Stimulated activated memory B cell treated with anti-CD40 and anti-IgM and Interleukin-4, amounts not matched to agents 10 μg/mL and 1 μg/mL and 100 μg/mL, for 72 hours (primary cell): Measurements from ENCODE around the gene OSBPL1A.
"Not testable (repeated sequence)": the region's sequence is repeated elsewhere in the genome, so short reads cannot be mapped to it uniquely, and the experiment has no call there.

Experiments
- ATAC-seq: fragments of 150-1000 bp; cut with Tn5 transposase; 2 replicates; pipeline ENCODE4 v1.10.0; 2021
- H3K27ac Mint-ChIP-seq: one replicate; pipeline ENCODE4 v1.8.0; 2022; ENCODE audit warnings: mild to moderate bottlenecking, mixed read lengths
- H3K27me3 Mint-ChIP-seq: one replicate; pipeline ENCODE4 v1.8.0; 2022; ENCODE audit warnings: mixed read lengths
- H3K36me3 Mint-ChIP-seq: one replicate; pipeline ENCODE4 v1.8.0; 2022; ENCODE audit warnings: mixed read lengths
- H3K4me1 Mint-ChIP-seq: one replicate; pipeline ENCODE4 v1.8.0; 2022; ENCODE audit warnings: mixed read lengths
- H3K4me3 Mint-ChIP-seq: one replicate; pipeline ENCODE4 v1.8.0; 2022; ENCODE audit warnings: mild to moderate bottlenecking, moderate library complexity, mixed read lengths
- H3K9me3 Mint-ChIP-seq: one replicate; pipeline ENCODE4 v1.8.0; 2022; ENCODE audit warnings: mixed read lengths

The OSBPL1A gene

GRCh38 chr18:24376531-24376930 lies 21.1 kb downstream of the OSBPL1A start:
- H3K4me3 Mint-ChIP-seq, H3K4me1 Mint-ChIP-seq, ATAC-seq, H3K36me3 Mint-ChIP-seq, H3K27ac Mint-ChIP-seq, H3K9me3 Mint-ChIP-seq: not testable (repeated sequence)
- H3K27me3 Mint-ChIP-seq = peaks cover 33% of the 10 kb centered on the region

GRCh38 chr18:24373328-24373727 lies 24.3 kb downstream of the OSBPL1A start:
- ATAC-seq = no peak
- H3K4me1 Mint-ChIP-seq = peaks cover 5% of the 10 kb centered on the region
- peaks cover 28% of the 10 kb centered on the region for H3K27me3 Mint-ChIP-seq
- H3K4me3 Mint-ChIP-seq = no peak overlapping the region
- H3K9me3 Mint-ChIP-seq = no peaks in the 10 kb centered on the region
- H3K27ac Mint-ChIP-seq = no peak overlapping the region
- no peaks in the 10 kb centered on the region for H3K36me3 Mint-ChIP-seq

- Mint-ChIP-seq H3K27ac (no peak overlapping the region), H3K4me3 (no peak overlapping the region), H3K4me1 (peaks cover 5% of the 10 kb centered on the region), H3K9me3 (no peaks in the 10 kb centered on the region), H3K27me3 (peaks cover 28% of the 10 kb centered on the region), H3K36me3 (no peaks in the 10 kb centered on the region)
- no peak for ATAC-seq
Measured at GRCh38 chr18:24372279-24372872, 25.2 kb downstream of the OSBPL1A start.

- Mint-ChIP-seq H3K4me3 (no peak overlapping the region), H3K9me3 (no peaks in the 10 kb centered on the region), H3K27me3 (peaks cover 28% of the 10 kb centered on the region), H3K36me3 (no peaks in the 10 kb centered on the region), H3K4me1 (peaks cover 5% of the 10 kb centered on the region), H3K27ac (no peak overlapping the region)
- no peak for ATAC-seq
Measured at GRCh38 chr18:24370120-24370519, 27.5 kb downstream of the OSBPL1A start.

- Mint-ChIP-seq H3K27me3 (peaks cover 28% of the 10 kb centered on the region), H3K27ac (no peak overlapping the region), H3K4me3 (no peak overlapping the region), H3K4me1 (peaks cover 5% of the 10 kb centered on the region), H3K36me3 (no peaks in the 10 kb centered on the region), H3K9me3 (no peaks in the 10 kb centered on the region)
- ATAC-seq = no peak
Measured at GRCh38 chr18:24369426-24369825, 28.2 kb downstream of the OSBPL1A start.

- Mint-ChIP-seq H3K4me1 (peaks cover 5% of the 10 kb centered on the region), H3K4me3 (no peak overlapping the region), H3K27me3 (peaks cover 32% of the 10 kb centered on the region), H3K9me3 (no peaks in the 10 kb centered on the region), H3K27ac (no peak overlapping the region), H3K36me3 (no peaks in the 10 kb centered on the region)
- ATAC-seq = peak; percentile 46
Measured at GRCh38 chr18:24368749-24369148, 28.9 kb downstream of the OSBPL1A start.

- no peaks in the 10 kb centered on the region for H3K36me3 Mint-ChIP-seq
- no peak for ATAC-seq
- H3K27me3 Mint-ChIP-seq = peaks cover 23% of the 10 kb centered on the region
- no peak overlapping the region for H3K27ac Mint-ChIP-seq
- no peaks in the 10 kb centered on the region for H3K4me1 Mint-ChIP-seq
- H3K9me3 Mint-ChIP-seq = no peaks in the 10 kb centered on the region
- no peak overlapping the region for H3K4me3 Mint-ChIP-seq
Measured at GRCh38 chr18:24366328-24366727, 31.3 kb downstream of the OSBPL1A start.

GRCh38 chr18:24364177-24364576 lies 33.4 kb downstream of the OSBPL1A start:
- Mint-ChIP-seq H3K9me3 (no peaks in the 10 kb centered on the region), H3K36me3 (no peaks in the 10 kb centered on the region), H3K4me3 (no peak overlapping the region), H3K27me3 (peaks cover 10% of the 10 kb centered on the region), H3K27ac (no peak overlapping the region), H3K4me1 (no peaks in the 10 kb centered on the region)
- no peak for ATAC-seq

- H3K36me3 Mint-ChIP-seq = no peaks in the 10 kb centered on the region
- H3K27ac Mint-ChIP-seq = no peak overlapping the region
- H3K9me3 Mint-ChIP-seq = no peaks in the 10 kb centered on the region
- no peaks in the 10 kb centered on the region for H3K4me1 Mint-ChIP-seq
- ATAC-seq = no peak
- H3K27me3 Mint-ChIP-seq = peaks cover 10% of the 10 kb centered on the region
- H3K4me3 Mint-ChIP-seq = no peak overlapping the region
Measured at GRCh38 chr18:24362757-24363156, 34.9 kb downstream of the OSBPL1A start.

- not testable (repeated sequence) for H3K36me3 Mint-ChIP-seq, H3K4me1 Mint-ChIP-seq, H3K4me3 Mint-ChIP-seq, ATAC-seq, H3K9me3 Mint-ChIP-seq, H3K27ac Mint-ChIP-seq
- H3K27me3 Mint-ChIP-seq = peaks cover 16% of the 10 kb centered on the region
Measured at GRCh38 chr18:24359787-24360530, 37.7 kb downstream of the OSBPL1A start.

- Mint-ChIP-seq H3K27ac (no peak overlapping the region), H3K4me1 (no peaks in the 10 kb centered on the region), H3K27me3 (peaks cover 18% of the 10 kb centered on the region), H3K9me3 (peaks cover 5% of the 10 kb centered on the region), H3K36me3 (no peaks in the 10 kb centered on the region), H3K4me3 (no peak overlapping the region)
- ATAC-seq = no peak
Measured at GRCh38 chr18:24354278-24354677, 43.3 kb downstream of the OSBPL1A start.

GRCh38 chr18:24346254-24346653 lies 51.4 kb downstream of the OSBPL1A start:
- Mint-ChIP-seq H3K36me3 (no peaks in the 10 kb centered on the region), H3K4me3 (no peak overlapping the region), H3K27ac (no peak overlapping the region), H3K27me3 (peaks cover 31% of the 10 kb centered on the region), H3K9me3 (no peaks in the 10 kb centered on the region), H3K4me1 (no peaks in the 10 kb centered on the region)
- ATAC-seq = no peak

GRCh38 chr18:24344509-24344908 lies 53.1 kb downstream of the OSBPL1A start:
- Mint-ChIP-seq H3K36me3 (no peaks in the 10 kb centered on the region), H3K27ac (no peak overlapping the region), H3K27me3 (peaks cover 31% of the 10 kb centered on the region), H3K4me1 (no peaks in the 10 kb centered on the region), H3K9me3 (no peaks in the 10 kb centered on the region), H3K4me3 (no peak overlapping the region)
- no peak for ATAC-seq

GRCh38 chr18:24342347-24342746 lies 55.3 kb downstream of the OSBPL1A start:
- Mint-ChIP-seq H3K4me1 (no peaks in the 10 kb centered on the region), H3K27me3 (peaks cover 41% of the 10 kb centered on the region), H3K27ac (no peak overlapping the region), H3K36me3 (no peaks in the 10 kb centered on the region), H3K9me3 (no peaks in the 10 kb centered on the region), H3K4me3 (no peak overlapping the region)
- ATAC-seq = no peak

GRCh38 chr18:24341361-24341760 lies 56.3 kb downstream of the OSBPL1A start:
- H3K9me3 Mint-ChIP-seq = no peaks in the 10 kb centered on the region
- H3K27me3 Mint-ChIP-seq = peaks cover 41% of the 10 kb centered on the region
- no peaks in the 10 kb centered on the region for H3K36me3 Mint-ChIP-seq
- ATAC-seq = no peak
- H3K4me1 Mint-ChIP-seq = no peaks in the 10 kb centered on the region
- H3K27ac Mint-ChIP-seq = no peak overlapping the region
- no peak overlapping the region for H3K4me3 Mint-ChIP-seq

- H3K36me3 Mint-ChIP-seq = no peaks in the 10 kb centered on the region
- no peak overlapping the region for H3K27ac Mint-ChIP-seq
- no peak overlapping the region for H3K4me3 Mint-ChIP-seq
- ATAC-seq = no peak
- no peaks in the 10 kb centered on the region for H3K4me1 Mint-ChIP-seq
- peaks cover 3% of the 10 kb centered on the region for H3K9me3 Mint-ChIP-seq
- H3K27me3 Mint-ChIP-seq = no peaks in the 10 kb centered on the region
Measured at GRCh38 chr18:24333084-24333483, 64.5 kb downstream of the OSBPL1A start.
